ENCODE results near the gene AKR1B1.

The AKR1B1 gene

GRCh38 chr7:134469622-134470021, 10.7 kb upstream of the AKR1B1 start:
- no peak for DNase-seq (ENCODE audit: low read depth)

- DNase-seq (ENCODE audit: low read depth): no peak
These were observed 9.6 kb upstream of the AKR1B1 start for GRCh38 chr7:134468475-134468874.

- DNase-seq (ENCODE audit: low read depth): no peak
These were observed 9.2 kb upstream of the AKR1B1 start for GRCh38 chr7:134468054-134468453.

GRCh38 chr7:134465491-134465890, 6.6 kb upstream of the AKR1B1 start:
- no peak for DNase-seq (ENCODE audit: low read depth)

GRCh38 chr7:134464496-134464895, 5.6 kb upstream of the AKR1B1 start:
- DNase-seq (ENCODE audit: low read depth): no peak

- no peak for DNase-seq (ENCODE audit: low read depth)
These were observed 4.9 kb upstream of the AKR1B1 start for GRCh38 chr7:134463751-134464150.

- DNase-seq (ENCODE audit: low read depth): no peak
These were observed 3.5 kb upstream of the AKR1B1 start for GRCh38 chr7:134462337-134462925.

- DNase-seq (ENCODE audit: low read depth): no peak
These were observed 3.0 kb upstream of the AKR1B1 start for GRCh38 chr7:134461916-134462315.

- no peak for DNase-seq (ENCODE audit: low read depth)
These were observed 1.1 kb upstream of the AKR1B1 start for GRCh38 chr7:134459981-134460380.

- peak; percentile 51 for DNase-seq (ENCODE audit: low read depth)
These were observed 527 bp downstream of the AKR1B1 start for GRCh38 chr7:134458341-134458805.

GRCh38 chr7:134457210-134457609, 1.7 kb downstream of the AKR1B1 start:
- DNase-seq (ENCODE audit: low read depth): no peak

GRCh38 chr7:134454277-134454676, 4.6 kb downstream of the AKR1B1 start:
- no peak for DNase-seq (ENCODE audit: low read depth)

- DNase-seq (ENCODE audit: low read depth): no peak
These were observed 5.4 kb downstream of the AKR1B1 start for GRCh38 chr7:134453518-134453917.

- DNase-seq (ENCODE audit: low read depth): no peak
These were observed 5.9 kb downstream of the AKR1B1 start for GRCh38 chr7:134452991-134453473.

- DNase-seq (ENCODE audit: low read depth): no peak
These were observed 6.5 kb downstream of the AKR1B1 start for GRCh38 chr7:134452419-134452838.

GRCh38 chr7:134451656-134452055, 7.2 kb downstream of the AKR1B1 start:
- no peak for DNase-seq (ENCODE audit: low read depth)

- DNase-seq (ENCODE audit: low read depth): no peak
These were observed 8.5 kb downstream of the AKR1B1 start for GRCh38 chr7:134450294-134451000.

- DNase-seq (ENCODE audit: low read depth): no peak
These were observed 9.2 kb downstream of the AKR1B1 start for GRCh38 chr7:134449680-134450079.

GRCh38 chr7:134448356-134449229, 10.3 kb downstream of the AKR1B1 start:
- no peak for DNase-seq (ENCODE audit: low read depth)

GRCh38 chr7:134447383-134447782, 11.5 kb downstream of the AKR1B1 start:
- DNase-seq (ENCODE audit: low read depth): no peak

- DNase-seq (ENCODE audit: low read depth): no peak
These were observed 12.0 kb downstream of the AKR1B1 start for GRCh38 chr7:134446923-134447322.

- DNase-seq (ENCODE audit: low read depth): no peak
These were observed 12.5 kb downstream of the AKR1B1 start for GRCh38 chr7:134446446-134446845.

GRCh38 chr7:134444961-134445315, 14.0 kb downstream of the AKR1B1 start:
- no peak for DNase-seq (ENCODE audit: low read depth)
